ENCODE measurements around the gene CDKN1A. TPM values are rescaled to one million over a fixed set of nuclear protein-coding genes. Genes with fewer than 3 reads are reported as not detected.

The CDKN1A gene
- total RNA-seq (2014; rRNA removed; shearing (Covaris generic)), result 0.28 and 0.55 TPM in 2 replicates

DNA sequence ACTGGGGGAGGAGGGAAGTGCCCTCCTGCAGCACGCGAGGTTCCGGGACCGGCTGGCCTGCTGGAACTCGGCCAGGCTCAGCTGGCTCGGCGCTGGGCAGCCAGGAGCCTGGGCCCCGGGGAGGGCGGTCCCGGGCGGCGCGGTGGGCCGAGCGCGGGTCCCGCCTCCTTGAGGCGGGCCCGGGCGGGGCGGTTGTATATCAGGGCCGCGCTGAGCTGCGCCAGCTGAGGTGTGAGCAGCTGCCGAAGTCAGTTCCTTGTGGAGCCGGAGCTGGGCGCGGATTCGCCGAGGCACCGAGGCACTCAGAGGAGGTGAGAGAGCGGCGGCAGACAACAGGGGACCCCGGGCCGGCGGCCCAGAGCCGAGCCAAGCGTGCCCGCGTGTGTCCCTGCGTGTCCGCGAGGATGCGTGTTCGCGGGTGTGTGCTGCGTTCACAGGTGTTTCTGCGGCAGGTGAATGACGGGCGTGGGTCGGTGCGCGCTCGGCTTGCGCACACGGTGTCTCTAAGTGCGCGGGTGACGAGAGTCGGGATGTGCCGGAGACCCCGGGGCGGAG is at the start of gene CDKN1A:
CDKN1A (plus strand) TSS at position 227 of the 555 bp plus-strand sequence. CDS start 5,388 bp downstream, outside the sequence.
- peaks cover 10% of the 10 kb centered on the region for H3K36me3 ChIP-seq (replicated peaks; ENCODE audit: control insufficient read depth, insufficient read depth, low read length)
- peak; percentile 96 for DNase-seq
- H3K4me3 ChIP-seq (ENCODE audit: insufficient read depth, low read depth, low read length), result peak within 1 kb of the TSS; percentile 74
- H3K27me3 ChIP-seq (ENCODE audit: control insufficient read depth, insufficient read depth, low read length), result peaks cover 30% of the 10 kb centered on the region

DNA sequence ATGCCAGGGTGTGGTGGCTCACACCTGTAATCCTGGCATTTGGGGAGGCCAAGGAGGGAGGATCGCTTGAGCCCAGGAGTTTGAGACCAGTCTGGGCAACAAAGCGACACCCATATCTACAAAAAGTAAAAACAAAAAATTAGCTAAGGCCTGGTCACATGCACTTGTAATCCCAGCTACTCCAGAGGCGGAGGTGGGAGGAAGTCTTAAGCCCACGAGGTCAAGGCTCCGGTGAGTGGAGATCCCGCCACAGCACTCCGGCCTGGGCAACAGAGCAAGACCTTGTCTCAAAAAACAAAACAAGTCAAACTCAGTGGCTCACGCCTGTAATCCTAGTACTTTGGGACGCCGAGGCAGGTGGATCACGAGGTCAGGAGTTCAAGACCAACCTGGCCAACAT is 48.7 kb upstream of the CDKN1A start:
- DNase-seq, result no peak
- H3K4me3 ChIP-seq (ENCODE audit: insufficient read depth, low read depth, low read length), result no peak overlapping the region
- no peaks in the 10 kb centered on the region for H3K27me3 ChIP-seq (ENCODE audit: control insufficient read depth, insufficient read depth, low read length)
- H3K36me3 ChIP-seq (replicated peaks; ENCODE audit: control insufficient read depth, insufficient read depth, low read length), result no peaks in the 10 kb centered on the region

- H3K36me3 ChIP-seq (replicated peaks; ENCODE audit: control insufficient read depth, insufficient read depth, low read length), result no peaks in the 10 kb centered on the region
- DNase-seq, result peak; percentile 50
- no peak overlapping the region for H3K4me3 ChIP-seq (ENCODE audit: insufficient read depth, low read depth, low read length)
- H3K27me3 ChIP-seq (ENCODE audit: control insufficient read depth, insufficient read depth, low read length), result no peaks in the 10 kb centered on the region
Measured at GRCh38 chr6:36631326-36632011, 47.0 kb upstream of the CDKN1A start.

GRCh38 chr6:36633370-36633769 is 45.1 kb upstream of the CDKN1A start:
- Histone ChIP-seq H3K27me3 (ENCODE audit: control insufficient read depth, insufficient read depth, low read length) (no peaks in the 10 kb centered on the region), H3K4me3 (ENCODE audit: insufficient read depth, low read depth, low read length) (no peak overlapping the region), H3K36me3 (replicated peaks; ENCODE audit: control insufficient read depth, insufficient read depth, low read length) (no peaks in the 10 kb centered on the region)
- no peak for DNase-seq

DNA sequence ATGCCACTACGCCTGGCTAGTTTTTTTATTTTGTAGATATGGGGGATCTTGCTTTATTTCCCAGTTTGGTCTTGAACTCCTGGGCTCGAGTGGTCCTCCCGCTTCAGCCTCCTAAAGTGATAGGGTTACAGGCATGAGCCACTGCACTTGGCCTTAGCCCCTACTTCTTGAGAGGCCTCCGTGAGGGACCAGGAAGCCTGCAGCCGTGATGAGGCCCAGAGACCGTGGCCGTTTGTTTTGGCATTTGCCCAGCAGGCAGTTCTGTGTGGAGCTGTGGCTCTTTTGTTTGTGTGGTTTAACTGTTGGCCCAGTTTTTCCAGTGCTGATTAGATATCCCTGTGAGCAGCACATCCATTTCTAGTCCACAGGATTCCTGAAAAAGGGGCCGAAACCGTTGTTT is 44.6 kb upstream of the CDKN1A start:
- H3K27me3 ChIP-seq (ENCODE audit: control insufficient read depth, insufficient read depth, low read length), result no peaks in the 10 kb centered on the region
- no peaks in the 10 kb centered on the region for H3K36me3 ChIP-seq (replicated peaks; ENCODE audit: control insufficient read depth, insufficient read depth, low read length)
- DNase-seq, result no peak
- H3K4me3 ChIP-seq (ENCODE audit: insufficient read depth, low read depth, low read length), result no peak overlapping the region

DNA sequence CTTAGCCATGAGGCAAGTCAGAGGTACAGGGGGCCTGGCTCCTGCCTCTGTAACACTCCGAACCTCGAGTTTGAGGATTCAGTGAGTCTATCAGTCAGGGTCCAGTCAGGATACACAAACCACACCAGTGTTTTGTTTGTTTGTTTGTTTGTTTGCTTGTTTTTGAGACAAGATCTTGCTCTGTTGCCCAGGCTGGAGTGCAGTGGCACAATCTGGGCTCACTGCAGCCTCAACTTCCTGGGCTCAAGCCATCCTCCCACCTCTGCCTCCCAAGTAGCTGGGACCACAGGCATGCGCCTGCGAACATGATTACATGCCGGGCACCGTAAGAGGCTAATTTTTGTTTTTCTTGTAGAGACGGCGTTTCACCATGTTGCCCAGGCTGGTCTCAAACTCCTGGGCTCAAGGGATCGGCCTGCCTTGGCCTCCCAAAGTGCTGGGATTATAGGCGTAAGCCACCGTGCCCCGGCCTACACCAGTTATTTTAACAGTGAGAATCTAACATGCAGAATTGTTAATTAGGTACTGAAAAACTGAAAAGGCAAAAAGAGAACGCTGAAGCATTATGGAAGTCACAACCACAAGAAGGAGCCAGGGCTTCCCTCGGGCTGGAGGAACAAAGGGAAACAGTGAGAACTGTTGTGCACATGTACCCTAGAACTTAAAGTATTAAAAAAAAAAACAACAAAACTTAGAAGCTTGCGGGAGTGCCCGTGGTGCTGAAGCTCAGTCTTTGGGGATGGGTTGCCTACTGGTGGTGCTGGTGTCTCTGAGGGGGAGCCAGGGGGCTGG is 44.0 kb upstream of the CDKN1A start:
- Histone ChIP-seq H3K27me3 (ENCODE audit: control insufficient read depth, insufficient read depth, low read length) (no peaks in the 10 kb centered on the region), H3K36me3 (replicated peaks; ENCODE audit: control insufficient read depth, insufficient read depth, low read length) (no peaks in the 10 kb centered on the region), H3K4me3 (ENCODE audit: insufficient read depth, low read depth, low read length) (no peak overlapping the region)
- no peak for DNase-seq

- Histone ChIP-seq H3K4me3 (ENCODE audit: insufficient read depth, low read depth, low read length) (no peak overlapping the region), H3K36me3 (replicated peaks; ENCODE audit: control insufficient read depth, insufficient read depth, low read length) (no peaks in the 10 kb centered on the region), H3K27me3 (ENCODE audit: control insufficient read depth, insufficient read depth, low read length) (no peaks in the 10 kb centered on the region)
- no peak for DNase-seq
Measured at GRCh38 chr6:36636283-36636682, 42.2 kb upstream of the CDKN1A start.

- DNase-seq, result no peak
- no peak overlapping the region for H3K4me3 ChIP-seq (ENCODE audit: insufficient read depth, low read depth, low read length)
- H3K27me3 ChIP-seq (ENCODE audit: control insufficient read depth, insufficient read depth, low read length), result no peaks in the 10 kb centered on the region
- no peaks in the 10 kb centered on the region for H3K36me3 ChIP-seq (replicated peaks; ENCODE audit: control insufficient read depth, insufficient read depth, low read length)
Measured at GRCh38 chr6:36636687-36637418, 41.7 kb upstream of the CDKN1A start.

GRCh38 chr6:36638579-36638978 is 39.9 kb upstream of the CDKN1A start:
- DNase-seq, result no peak
- Histone ChIP-seq H3K27me3 (ENCODE audit: control insufficient read depth, insufficient read depth, low read length) (no peaks in the 10 kb centered on the region), H3K4me3 (ENCODE audit: insufficient read depth, low read depth, low read length) (no peak overlapping the region), H3K36me3 (replicated peaks; ENCODE audit: control insufficient read depth, insufficient read depth, low read length) (no peaks in the 10 kb centered on the region)

GRCh38 chr6:36639171-36639808 is 39.2 kb upstream of the CDKN1A start:
- no peak for DNase-seq
- Histone ChIP-seq H3K4me3 (ENCODE audit: insufficient read depth, low read depth, low read length) (no peak overlapping the region), H3K36me3 (replicated peaks; ENCODE audit: control insufficient read depth, insufficient read depth, low read length) (no peaks in the 10 kb centered on the region), H3K27me3 (ENCODE audit: control insufficient read depth, insufficient read depth, low read length) (no peaks in the 10 kb centered on the region)

- Histone ChIP-seq H3K36me3 (replicated peaks; ENCODE audit: control insufficient read depth, insufficient read depth, low read length) (no peaks in the 10 kb centered on the region), H3K27me3 (ENCODE audit: control insufficient read depth, insufficient read depth, low read length) (no peaks in the 10 kb centered on the region), H3K4me3 (ENCODE audit: insufficient read depth, low read depth, low read length) (no peak overlapping the region)
- no peak for DNase-seq
Measured at GRCh38 chr6:36641543-36641942, 37.0 kb upstream of the CDKN1A start.

GRCh38 chr6:36642913-36643817 is 35.3 kb upstream of the CDKN1A start:
- DNase-seq, result no peak
- Histone ChIP-seq H3K4me3 (ENCODE audit: insufficient read depth, low read depth, low read length) (no peak overlapping the region), H3K36me3 (replicated peaks; ENCODE audit: control insufficient read depth, insufficient read depth, low read length) (no peaks in the 10 kb centered on the region), H3K27me3 (ENCODE audit: control insufficient read depth, insufficient read depth, low read length) (no peaks in the 10 kb centered on the region)

DNA sequence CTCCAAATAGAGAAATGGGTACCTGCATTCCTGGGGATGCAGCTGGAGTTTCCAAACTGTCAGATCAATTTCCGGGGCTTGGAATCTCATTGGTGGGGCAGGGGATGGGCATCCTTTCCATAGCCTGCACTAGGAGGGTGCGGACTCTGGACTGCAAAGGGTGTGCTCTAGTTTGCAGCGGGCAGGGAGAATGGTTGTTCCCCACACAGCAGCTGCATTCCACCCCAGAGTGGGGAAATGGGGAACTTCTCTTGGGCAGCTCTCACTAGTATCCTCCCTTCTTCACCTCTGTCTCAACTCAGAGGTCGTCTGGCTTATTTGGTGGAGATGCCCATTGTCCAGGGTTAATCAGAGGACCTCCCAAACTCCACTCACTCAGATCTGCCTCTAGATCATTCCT is 34.5 kb upstream of the CDKN1A start:
- no peak overlapping the region for H3K4me3 ChIP-seq (ENCODE audit: insufficient read depth, low read depth, low read length)
- H3K27me3 ChIP-seq (ENCODE audit: control insufficient read depth, insufficient read depth, low read length), result no peaks in the 10 kb centered on the region
- no peaks in the 10 kb centered on the region for H3K36me3 ChIP-seq (replicated peaks; ENCODE audit: control insufficient read depth, insufficient read depth, low read length)
- no peak for DNase-seq

All from H7 (cell line).